Vagina (tissue), 2 donors: Measurements from ENCODE around the gene BICC1. TPM values are rescaled to one million over a fixed set of nuclear protein-coding genes. Genes with fewer than 3 reads are reported as not detected.

Source experiments
- DNase-seq, 2 donors: peaks; one replicate each; pipeline ENCODE4 v3.0.0-alpha.2; 2017; ENCODE audit errors: extremely low spot score in 2 of 2
- H3K27ac ChIP-seq: fragments of 200-600 bp; sonication (generic); one replicate; pipeline ENCODE4 v1.5.1; 2019
- H3K27me3 ChIP-seq: fragments of 200-600 bp; sonication (generic); one replicate; pipeline ENCODE4 v1.5.1; 2019
- H3K36me3 ChIP-seq, 2 donors: fragments of 200-600 bp; sonication (generic); one replicate each; pipeline ENCODE4 v1.5.1; 2017 to 2019
- H3K4me1 ChIP-seq: fragments of 200-600 bp; sonication (generic); one replicate; pipeline ENCODE4 v1.5.1; 2019
- H3K4me3 ChIP-seq, 2 donors: fragments of 200-600 bp; sonication (generic); 1 replicate in 1 of 2; 2 replicates in 1 of 2; pipeline ENCODE4 v1.5.1; 2016 to 2019
- H3K9me3 ChIP-seq: fragments of 200-600 bp; sonication (generic); one replicate; pipeline ENCODE4 v1.5.1; 2019
- POLR2A ChIP-seq, 2 donors: fragments of 450-650 bp; IDR thresholded peaks; one replicate each; pipeline ENCODE4 v1.6.1; 2017; ENCODE audit warnings: antibody characterized with exemption in 2 of 2, mild to moderate bottlenecking in 2 of 2, moderate library complexity in 2 of 2
- POLR2AphosphoS5 ChIP-seq, 2 donors: sonication (generic); formaldehyde crosslinking; IDR thresholded peaks; one replicate each; pipeline ENCODE4 v1.9.0; 2017; ENCODE audit warnings: antibody characterized with exemption in 2 of 2, mild to moderate bottlenecking in 2 of 2, low read depth in 1 of 2; ENCODE audit not compliant: insufficient read depth in 1 of 2
- intact Hi-C: fragments of 100-400 bp; cut with DNase I; formaldehyde crosslinking; loops from one replicate; pipeline ENCODE4 v1.15.1; 2023
- total RNA-seq: library from RNA; depleted of rRNA; stranded (reverse); fragments of >200 nt; gene quantifications from one replicate; pipeline ENCODE4 v1.2.3, GENCODE V29; 2016
- TF ChIP-seq, protein P1 (sequence below), 3 experiments: fragments of 450-650 bp in 2 of 3; fragments of 200-600 bp in 1 of 3; sonication (generic) in 1 of 3; IDR thresholded peaks; one replicate each; pipeline ENCODE4 v1.5.1; 2017 to 2019; ENCODE audit warnings: antibody characterized with exemption in 3 of 3, mild to moderate bottlenecking in 2 of 3, moderate library complexity in 2 of 3

BICC1 gene
- total RNA-seq, 1 donor from 2014 or later, result 15.2 TPM

DNA sequence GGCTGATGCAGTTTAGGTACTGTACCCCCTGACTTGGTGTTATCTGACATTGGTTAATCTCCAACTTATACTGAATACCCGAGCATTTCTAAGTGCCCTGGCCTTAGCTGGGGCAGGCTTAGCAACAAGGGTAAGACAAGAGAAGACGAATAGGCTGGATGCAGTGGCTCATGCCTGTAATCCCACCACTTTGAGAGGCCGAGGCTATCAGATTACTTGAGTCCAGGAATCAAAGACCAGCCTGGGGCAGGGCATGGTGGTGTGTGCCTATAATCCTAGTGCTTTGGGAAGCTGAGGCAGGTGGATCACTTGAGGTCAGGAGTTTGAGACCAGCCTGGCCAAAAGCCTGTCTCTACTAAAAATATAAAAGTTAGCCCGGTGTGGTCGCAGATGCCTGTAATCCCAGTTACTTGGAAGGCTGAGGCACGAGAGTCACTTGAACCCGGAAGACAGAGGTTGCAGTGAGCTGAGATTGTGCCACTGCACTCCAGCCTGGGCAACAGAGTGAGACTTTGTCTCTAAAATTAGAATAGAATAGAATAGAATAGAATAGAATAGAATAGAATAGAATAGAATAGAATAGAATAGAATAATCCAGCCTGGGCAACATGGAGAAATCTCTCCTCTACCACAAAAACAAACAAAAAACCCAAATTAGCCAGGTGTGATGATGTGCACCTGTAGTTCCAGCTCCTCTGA lies 108.9 kb downstream of the BICC1 start:
- no peak for DNase-seq
- H3K27ac ChIP-seq, result no peak overlapping the region
- intact Hi-C loops, result no loop called here
- H3K4me1 ChIP-seq, result no peaks in the 10 kb centered on the region
- H3K9me3 ChIP-seq, result no peaks in the 10 kb centered on the region
- no peaks in the 10 kb centered on the region for H3K27me3 ChIP-seq
- TF ChIP-seq, protein P1, sequence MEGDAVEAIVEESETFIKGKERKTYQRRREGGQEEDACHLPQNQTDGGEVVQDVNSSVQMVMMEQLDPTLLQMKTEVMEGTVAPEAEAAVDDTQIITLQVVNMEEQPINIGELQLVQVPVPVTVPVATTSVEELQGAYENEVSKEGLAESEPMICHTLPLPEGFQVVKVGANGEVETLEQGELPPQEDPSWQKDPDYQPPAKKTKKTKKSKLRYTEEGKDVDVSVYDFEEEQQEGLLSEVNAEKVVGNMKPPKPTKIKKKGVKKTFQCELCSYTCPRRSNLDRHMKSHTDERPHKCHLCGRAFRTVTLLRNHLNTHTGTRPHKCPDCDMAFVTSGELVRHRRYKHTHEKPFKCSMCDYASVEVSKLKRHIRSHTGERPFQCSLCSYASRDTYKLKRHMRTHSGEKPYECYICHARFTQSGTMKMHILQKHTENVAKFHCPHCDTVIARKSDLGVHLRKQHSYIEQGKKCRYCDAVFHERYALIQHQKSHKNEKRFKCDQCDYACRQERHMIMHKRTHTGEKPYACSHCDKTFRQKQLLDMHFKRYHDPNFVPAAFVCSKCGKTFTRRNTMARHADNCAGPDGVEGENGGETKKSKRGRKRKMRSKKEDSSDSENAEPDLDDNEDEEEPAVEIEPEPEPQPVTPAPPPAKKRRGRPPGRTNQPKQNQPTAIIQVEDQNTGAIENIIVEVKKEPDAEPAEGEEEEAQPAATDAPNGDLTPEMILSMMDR (IDR thresholded peaks at IDR 0.05), result no peak
- TF ChIP-seq POLR2AphosphoS5 (IDR thresholded peaks at IDR 0.05; ENCODE audit: insufficient read depth in 1 of 2, low read depth in 1 of 2) (no peak), POLR2A (IDR thresholded peaks at IDR 0.05) (no peak)
- no peaks in the 10 kb centered on the region for H3K36me3 ChIP-seq
- no peak overlapping the region for H3K4me3 ChIP-seq

DNA sequence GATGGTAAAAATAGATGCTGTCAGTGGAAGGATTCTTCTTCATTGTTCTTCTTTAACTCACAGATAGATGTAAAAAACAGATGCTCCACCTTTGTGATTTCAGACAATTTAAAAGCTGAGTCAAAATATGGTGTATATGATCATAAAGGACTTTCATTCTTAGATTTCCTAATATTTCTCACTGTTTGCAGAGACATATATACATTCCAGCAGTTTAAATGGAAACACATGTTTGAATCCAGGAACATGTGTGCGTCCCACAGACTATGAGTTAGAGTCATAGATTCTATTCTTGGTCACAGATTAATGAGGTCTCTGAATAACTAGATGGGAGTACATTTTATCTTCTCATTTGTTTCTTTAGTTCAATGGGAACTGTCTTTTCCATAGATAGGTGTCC lies 109.6 kb downstream of the BICC1 start:
- H3K4me3 ChIP-seq, result no peak overlapping the region
- TF ChIP-seq POLR2AphosphoS5 (IDR thresholded peaks at IDR 0.05; ENCODE audit: insufficient read depth in 1 of 2, low read depth in 1 of 2) (no peak), POLR2A (IDR thresholded peaks at IDR 0.05) (no peak)
- TF ChIP-seq, protein P1 (IDR thresholded peaks at IDR 0.05), result no peak
- no peaks in the 10 kb centered on the region for H3K4me1 ChIP-seq
- intact Hi-C loops, result no loop called here
- H3K9me3 ChIP-seq, result no peaks in the 10 kb centered on the region
- no peak for DNase-seq
- no peaks in the 10 kb centered on the region for H3K36me3 ChIP-seq
- H3K27me3 ChIP-seq, result no peaks in the 10 kb centered on the region
- H3K27ac ChIP-seq, result no peak overlapping the region

DNA sequence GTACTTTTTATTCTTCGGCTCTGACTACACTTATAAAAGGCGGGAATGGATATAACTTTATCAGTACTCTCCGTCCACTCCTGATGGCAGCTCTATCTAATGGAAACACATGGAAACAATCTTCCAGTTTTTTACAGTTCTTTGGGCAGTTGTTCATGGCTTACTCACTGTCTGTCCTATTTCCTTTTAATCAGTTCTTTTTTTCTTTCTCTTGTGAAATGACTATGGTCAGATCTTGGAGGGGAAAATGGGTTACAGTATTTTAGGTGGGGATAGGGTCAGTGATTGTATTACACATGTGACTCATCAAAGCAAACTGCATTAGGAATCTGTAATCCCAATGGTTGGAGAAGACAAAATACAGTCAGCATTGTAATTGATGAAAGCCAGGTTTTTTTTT lies 112.4 kb downstream of the BICC1 start:
- intact Hi-C loops, result no loop called here
- no peak for TF ChIP-seq POLR2AphosphoS5 (IDR thresholded peaks at IDR 0.05; ENCODE audit: insufficient read depth in 1 of 2, low read depth in 1 of 2)
- no peaks in the 10 kb centered on the region for H3K27me3 ChIP-seq
- H3K27ac ChIP-seq, result no peak overlapping the region
- no peaks in the 10 kb centered on the region for H3K4me1 ChIP-seq
- no peak overlapping the region for H3K4me3 ChIP-seq
- DNase-seq, result no peak
- no peaks in the 10 kb centered on the region for H3K9me3 ChIP-seq
- H3K36me3 ChIP-seq, result no peaks in the 10 kb centered on the region

DNA sequence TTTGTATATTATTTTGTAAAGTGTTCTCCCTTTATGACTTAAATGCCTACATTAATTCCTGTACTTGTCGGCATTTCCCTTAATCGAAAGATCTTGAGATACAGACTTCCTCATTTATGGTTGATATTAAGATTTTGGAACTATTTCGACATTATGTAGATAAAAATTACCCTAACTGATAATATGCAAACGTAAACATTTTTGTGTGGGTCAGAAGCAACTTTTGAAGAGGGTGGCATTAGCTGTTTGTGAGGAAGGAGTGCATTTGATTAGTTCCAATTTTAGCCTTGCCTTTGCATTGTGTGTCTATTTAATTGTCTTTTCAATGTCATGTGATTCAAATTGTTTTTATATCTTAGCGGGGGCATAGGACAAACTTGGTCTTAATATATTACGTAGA lies 114.7 kb downstream of the BICC1 start:
- no peaks in the 10 kb centered on the region for H3K9me3 ChIP-seq
- H3K27me3 ChIP-seq, result no peaks in the 10 kb centered on the region
- DNase-seq, result no peak
- no peak overlapping the region for H3K27ac ChIP-seq
- intact Hi-C loops, result no loop called here
- H3K4me1 ChIP-seq, result no peaks in the 10 kb centered on the region
- H3K36me3 ChIP-seq, result no peaks in the 10 kb centered on the region
- no peak overlapping the region for H3K4me3 ChIP-seq
- TF ChIP-seq POLR2A (IDR thresholded peaks at IDR 0.05), result no peak
- TF ChIP-seq, protein P1 (IDR thresholded peaks at IDR 0.05), result no peak

DNA sequence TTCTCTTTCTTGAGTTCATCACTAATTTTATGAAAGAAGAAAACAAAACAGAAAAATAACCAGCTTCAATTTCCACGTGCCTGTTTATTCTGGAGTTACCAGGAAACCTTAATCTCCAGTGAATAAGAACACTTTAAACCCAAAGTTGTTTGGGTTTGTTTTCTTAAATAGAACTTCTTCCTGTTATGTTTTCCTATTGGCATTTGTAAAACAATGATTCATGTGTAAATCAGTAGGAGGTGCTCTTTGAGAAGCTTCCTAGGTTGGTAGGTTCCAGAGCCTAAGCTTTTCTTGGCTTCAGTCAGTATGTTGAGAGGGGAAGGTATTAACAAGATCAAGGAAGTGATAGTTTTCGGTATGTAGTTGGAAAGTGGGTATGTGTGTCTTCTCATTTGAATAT lies 119.0 kb downstream of the BICC1 start:
- Histone ChIP-seq H3K27ac (no peak overlapping the region), H3K27me3 (no peaks in the 10 kb centered on the region), H3K4me1 (no peaks in the 10 kb centered on the region), H3K4me3 (no peak overlapping the region), H3K9me3 (no peaks in the 10 kb centered on the region), H3K36me3 (no peaks in the 10 kb centered on the region)
- no peak for DNase-seq
- intact Hi-C loops, result no loop called here
- TF ChIP-seq POLR2AphosphoS5 (IDR thresholded peaks at IDR 0.05; ENCODE audit: insufficient read depth in 1 of 2, low read depth in 1 of 2) (no peak), POLR2A (IDR thresholded peaks at IDR 0.05) (no peak)
- TF ChIP-seq, protein P1 (IDR thresholded peaks at IDR 0.05), result no peak
